Astrocyte (in vitro differentiated cells and primary cell): ENCODE data around the gene NAV2. TPM values are rescaled to one million over a fixed set of nuclear protein-coding genes. Genes with fewer than 3 reads are reported as not detected.

Experiments used
- DNase-seq: peaks from one replicate; pipeline ENCODE4 v3.0.0-alpha.2; 2010; ENCODE audit warnings: low read depth
- FAIRE-seq: peaks from 2 replicates; lab custom pipeline; 2011; peaks lifted over from hg19 to GRCh38; lab: Jason Lieb, UNC
- H2AFZ ChIP-seq: 2 replicates; pipeline ENCODE4 v1.6.0; 2012; ENCODE audit warnings: low read depth, low read length, inconsistent platforms
- H3K27ac ChIP-seq: 2 replicates; pipeline ENCODE4 v1.5.1; 2011; ENCODE audit warnings: low read depth, low read length, inconsistent platforms
- H3K27me3 ChIP-seq: 2 replicates; pipeline ENCODE4 v1.6.0; 2011; ENCODE audit warnings: low read length, inconsistent platforms; ENCODE audit not compliant: insufficient read depth
- H3K36me3 ChIP-seq: 2 replicates; pipeline ENCODE4 v1.5.1; 2011; ENCODE audit warnings: low read length, inconsistent platforms; ENCODE audit not compliant: insufficient read depth
- H3K4me1 ChIP-seq: 2 replicates; pipeline ENCODE4 v1.5.1; 2011; ENCODE audit warnings: low read length, inconsistent platforms; ENCODE audit not compliant: insufficient read depth
- H3K4me2 ChIP-seq: 2 replicates; pipeline ENCODE4 v1.6.0; 2012; ENCODE audit warnings: low read length, inconsistent platforms
- H3K4me3 ChIP-seq: 2 replicates; pipeline ENCODE4 v1.5.1; 2011; ENCODE audit warnings: low read depth, mild to moderate bottlenecking, low read length, inconsistent platforms; ENCODE audit not compliant: insufficient read depth
- H3K79me2 ChIP-seq: 2 replicates; pipeline ENCODE4 v1.6.0; 2012; ENCODE audit warnings: mild to moderate bottlenecking, low read length, inconsistent platforms; ENCODE audit not compliant: insufficient read depth
- H3K9ac ChIP-seq: 2 replicates; pipeline ENCODE4 v1.6.0; 2012; ENCODE audit warnings: mild to moderate bottlenecking, low read length, inconsistent platforms
- H3K9me3 ChIP-seq: 2 replicates; pipeline ENCODE4 v1.5.1; 2012; ENCODE audit warnings: low read depth, mild to moderate bottlenecking, low read length, inconsistent platforms; ENCODE audit not compliant: insufficient read depth
- H4K20me1 ChIP-seq: 2 replicates; pipeline ENCODE4 v1.6.0; 2012; ENCODE audit warnings: low read length, inconsistent platforms; ENCODE audit not compliant: insufficient read depth
- H3K27ac Mint-ChIP-seq: one replicate; pipeline ENCODE4 v1.8.0; 2021; ENCODE audit warnings: mild to moderate bottlenecking, mixed read lengths; ENCODE audit not compliant: unreplicated experiment
- H3K27me3 Mint-ChIP-seq: one replicate; pipeline ENCODE4 v1.8.0; 2021; ENCODE audit warnings: low read depth, mixed read lengths; ENCODE audit not compliant: unreplicated experiment
- H3K36me3 Mint-ChIP-seq: one replicate; pipeline ENCODE4 v1.8.0; 2021; ENCODE audit warnings: low read depth, mixed read lengths; ENCODE audit not compliant: unreplicated experiment
- H3K4me1 Mint-ChIP-seq: one replicate; pipeline ENCODE4 v1.8.0; 2021; ENCODE audit warnings: low read depth, mixed read lengths; ENCODE audit not compliant: unreplicated experiment
- H3K4me3 Mint-ChIP-seq: one replicate; pipeline ENCODE4 v1.8.0; 2021; ENCODE audit warnings: mild to moderate bottlenecking, moderate library complexity, mixed read lengths; ENCODE audit not compliant: unreplicated experiment
- H3K9me3 Mint-ChIP-seq: one replicate; pipeline ENCODE4 v1.8.0; 2021; ENCODE audit warnings: mild to moderate bottlenecking, mixed read lengths; ENCODE audit not compliant: unreplicated experiment
- CTCF ChIP-seq: IDR thresholded peaks from 2 replicates; pipeline ENCODE4 v1.5.1; 2011; ENCODE audit warnings: low read depth, mild to moderate bottlenecking, inconsistent platforms, low read length, moderate library complexity; ENCODE audit not compliant: insufficient read depth
- EZH2 ChIP-seq: IDR thresholded peaks from 2 replicates; pipeline ENCODE4 v1.6.1; 2012; ENCODE audit warnings: mild to moderate bottlenecking, low read length, inconsistent platforms; ENCODE audit not compliant: insufficient read depth
- total RNA-seq: library from RNA; stranded (reverse); gene quantifications from 2 replicates; pipeline ENCODE4 v1.2.1, GENCODE V29; 2021

Gene NAV2
- total RNA-seq, 1 donor from 2014 or later: 20.6 TPM

GRCh38 chr11:19819148-19819547 lies 106.5 kb downstream of the NAV2 start:
- peaks cover 59% of the 10 kb centered on the region for H4K20me1 ChIP-seq
- no peak overlapping the region for H3K4me3 ChIP-seq
- DNase-seq: no peak
- H3K9me3 ChIP-seq: no peaks in the 10 kb centered on the region
- peaks cover 14% of the 10 kb centered on the region for H3K79me2 ChIP-seq
- H3K9ac ChIP-seq: no peak overlapping the region
- no peak overlapping the region for H2AFZ ChIP-seq
- FAIRE-seq: no peak
- Mint-ChIP-seq H3K4me1 (peaks cover 18% of the 10 kb centered on the region), H3K4me3 (no peak overlapping the region), H3K27me3 (no peaks in the 10 kb centered on the region), H3K9me3 (no peaks in the 10 kb centered on the region), H3K27ac (no peak overlapping the region), H3K36me3 (no peaks in the 10 kb centered on the region)
- no peaks in the 10 kb centered on the region for H3K27me3 ChIP-seq
- no peaks in the 10 kb centered on the region for H3K4me1 ChIP-seq
- H3K36me3 ChIP-seq: no peaks in the 10 kb centered on the region
- no peak overlapping the region for H3K4me2 ChIP-seq
- TF ChIP-seq CTCF: no peak
- H3K27ac ChIP-seq: no peak overlapping the region

- Histone ChIP-seq H3K9me3 (no peaks in the 10 kb centered on the region), H2AFZ (no peak overlapping the region), H3K36me3 (no peaks in the 10 kb centered on the region), H3K4me1 (no peaks in the 10 kb centered on the region), H3K27me3 (no peaks in the 10 kb centered on the region), H3K27ac (no peak overlapping the region), H3K79me2 (peaks cover 9% of the 10 kb centered on the region), H3K9ac (no peak overlapping the region), H3K4me3 (no peak overlapping the region), H4K20me1 (peaks cover 56% of the 10 kb centered on the region), H3K4me2 (no peak overlapping the region)
- Mint-ChIP-seq H3K27me3 (no peaks in the 10 kb centered on the region), H3K4me3 (no peak overlapping the region), H3K4me1 (peaks cover 18% of the 10 kb centered on the region), H3K27ac (no peak overlapping the region), H3K36me3 (no peaks in the 10 kb centered on the region), H3K9me3 (no peaks in the 10 kb centered on the region)
- TF ChIP-seq CTCF: no peak
- TF ChIP-seq EZH2: no peak
- FAIRE-seq (no peak), DNase-seq (peak; percentile 76)
Observed at GRCh38 chr11:19820100-19820499, 107.5 kb downstream of the NAV2 start.

GRCh38 chr11:19821412-19821875 lies 108.8 kb downstream of the NAV2 start:
- no peaks in the 10 kb centered on the region for H3K4me1 ChIP-seq
- DNase-seq (no peak), FAIRE-seq (no peak)
- peaks cover 18% of the 10 kb centered on the region for H3K4me1 Mint-ChIP-seq
- H3K4me3 ChIP-seq: no peak overlapping the region
- no peak overlapping the region for H3K4me3 Mint-ChIP-seq
- peaks cover 4% of the 10 kb centered on the region for H3K27me3 Mint-ChIP-seq
- no peaks in the 10 kb centered on the region for H3K36me3 ChIP-seq
- no peak overlapping the region for H3K27ac ChIP-seq
- H3K4me2 ChIP-seq: no peak overlapping the region
- no peaks in the 10 kb centered on the region for H3K36me3 Mint-ChIP-seq
- H2AFZ ChIP-seq: no peak overlapping the region
- no peak overlapping the region for H3K27ac Mint-ChIP-seq
- no peak overlapping the region for H3K9ac ChIP-seq
- H3K79me2 ChIP-seq: peaks cover 8% of the 10 kb centered on the region
- no peaks in the 10 kb centered on the region for H3K9me3 ChIP-seq
- H4K20me1 ChIP-seq: peaks cover 65% of the 10 kb centered on the region
- no peaks in the 10 kb centered on the region for H3K27me3 ChIP-seq
- H3K9me3 Mint-ChIP-seq: no peaks in the 10 kb centered on the region
- TF ChIP-seq EZH2 (no peak), CTCF (no peak)
